NB4 (cell line): ENCODE results near the gene SENP1.

Experiments used
- MYC ChIP-seq: IDR thresholded peaks from 2 replicates; pipeline ENCODE4 v1.6.1; 2011; ENCODE audit warnings: low read depth, low read length
- POLR2A ChIP-seq: IDR thresholded peaks from 2 replicates; pipeline ENCODE4 v1.6.1; 2011; ENCODE audit warnings: mild to moderate bottlenecking; ENCODE audit not compliant: insufficient read length; ENCODE audit errors: extremely low read depth
- TF ChIP-seq, protein P1 (sequence below): IDR thresholded peaks from one replicate; pipeline ENCODE4 v1.5.1; 2012; ENCODE audit warnings: low read depth, low read length
- TF ChIP-seq, protein P2 (sequence below): IDR thresholded peaks from 2 replicates; pipeline ENCODE4 v1.6.1; 2011; ENCODE audit warnings: low read depth, low read length

DNA sequence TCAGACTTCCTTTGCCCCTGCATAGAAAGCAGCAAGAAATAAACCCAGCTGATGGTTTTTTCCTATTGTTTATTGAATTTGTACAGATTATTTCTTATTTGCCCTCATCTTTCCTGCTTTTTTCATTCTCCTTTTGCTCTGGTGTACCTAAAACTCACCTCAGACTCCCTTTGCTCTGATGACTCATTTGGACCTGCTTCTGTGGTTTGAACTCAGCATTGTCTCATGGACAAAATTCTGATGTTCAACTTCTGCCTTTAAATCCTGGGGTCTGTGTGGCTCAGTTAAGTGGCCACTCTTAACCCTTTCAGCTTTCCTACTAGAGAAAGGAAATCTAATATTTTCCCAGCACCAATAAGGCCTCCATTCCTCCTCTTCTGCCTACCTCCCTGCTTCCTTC lies 3.5 kb upstream of the SENP1 start:
- TF ChIP-seq, protein P1, sequence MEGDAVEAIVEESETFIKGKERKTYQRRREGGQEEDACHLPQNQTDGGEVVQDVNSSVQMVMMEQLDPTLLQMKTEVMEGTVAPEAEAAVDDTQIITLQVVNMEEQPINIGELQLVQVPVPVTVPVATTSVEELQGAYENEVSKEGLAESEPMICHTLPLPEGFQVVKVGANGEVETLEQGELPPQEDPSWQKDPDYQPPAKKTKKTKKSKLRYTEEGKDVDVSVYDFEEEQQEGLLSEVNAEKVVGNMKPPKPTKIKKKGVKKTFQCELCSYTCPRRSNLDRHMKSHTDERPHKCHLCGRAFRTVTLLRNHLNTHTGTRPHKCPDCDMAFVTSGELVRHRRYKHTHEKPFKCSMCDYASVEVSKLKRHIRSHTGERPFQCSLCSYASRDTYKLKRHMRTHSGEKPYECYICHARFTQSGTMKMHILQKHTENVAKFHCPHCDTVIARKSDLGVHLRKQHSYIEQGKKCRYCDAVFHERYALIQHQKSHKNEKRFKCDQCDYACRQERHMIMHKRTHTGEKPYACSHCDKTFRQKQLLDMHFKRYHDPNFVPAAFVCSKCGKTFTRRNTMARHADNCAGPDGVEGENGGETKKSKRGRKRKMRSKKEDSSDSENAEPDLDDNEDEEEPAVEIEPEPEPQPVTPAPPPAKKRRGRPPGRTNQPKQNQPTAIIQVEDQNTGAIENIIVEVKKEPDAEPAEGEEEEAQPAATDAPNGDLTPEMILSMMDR = no peak
- TF ChIP-seq POLR2A = no peak
- TF ChIP-seq, protein P2, sequence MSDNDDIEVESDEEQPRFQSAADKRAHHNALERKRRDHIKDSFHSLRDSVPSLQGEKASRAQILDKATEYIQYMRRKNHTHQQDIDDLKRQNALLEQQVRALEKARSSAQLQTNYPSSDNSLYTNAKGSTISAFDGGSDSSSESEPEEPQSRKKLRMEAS = no peak
- TF ChIP-seq MYC = no peak
